GM12875 (cell line): ENCODE data around the gene CBX6.

Experiments
- H3K4me3 ChIP-seq: one replicate; pipeline ENCODE4 v1.5.1; 2011; ENCODE audit warnings: low read depth, low read length, control low read depth
- CTCF ChIP-seq: IDR thresholded peaks from 2 replicates; pipeline ENCODE4 v1.5.1; 2011; ENCODE audit warnings: low read depth, mild to moderate bottlenecking, control low read depth, inconsistent platforms, low read length, moderate library complexity, borderline replicate concordance; ENCODE audit not compliant: insufficient read depth

The CBX6 gene

DNA sequence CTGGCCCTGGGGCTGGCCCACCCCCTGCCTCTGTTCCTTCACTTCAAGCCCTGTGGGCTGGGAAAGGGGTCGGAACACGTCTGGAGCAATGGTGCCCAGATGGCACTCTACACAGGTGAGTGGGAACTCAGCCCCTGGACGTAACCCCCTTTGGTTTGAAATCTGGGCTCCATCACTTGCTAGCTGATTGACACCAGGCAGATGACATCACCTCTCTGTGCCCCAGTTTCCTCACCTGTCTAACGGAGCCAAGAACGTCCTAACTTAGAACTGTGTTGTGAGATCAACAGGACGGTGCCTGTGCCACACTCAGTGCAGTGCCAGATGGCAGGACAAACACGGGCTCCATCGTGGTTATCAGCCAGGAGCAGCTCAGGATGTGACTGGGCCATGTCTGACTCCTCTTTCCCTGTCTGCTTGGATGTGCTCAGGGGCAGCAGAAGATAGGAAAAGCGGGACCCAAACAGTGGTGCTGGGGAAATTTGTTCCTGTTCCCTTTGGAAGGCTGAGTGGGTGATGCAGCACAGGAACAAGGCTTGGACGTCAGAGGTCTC is 52.6 kb downstream of the CBX6 start:
- no peak for TF ChIP-seq CTCF
- H3K4me3 ChIP-seq: no peak overlapping the region

DNA sequence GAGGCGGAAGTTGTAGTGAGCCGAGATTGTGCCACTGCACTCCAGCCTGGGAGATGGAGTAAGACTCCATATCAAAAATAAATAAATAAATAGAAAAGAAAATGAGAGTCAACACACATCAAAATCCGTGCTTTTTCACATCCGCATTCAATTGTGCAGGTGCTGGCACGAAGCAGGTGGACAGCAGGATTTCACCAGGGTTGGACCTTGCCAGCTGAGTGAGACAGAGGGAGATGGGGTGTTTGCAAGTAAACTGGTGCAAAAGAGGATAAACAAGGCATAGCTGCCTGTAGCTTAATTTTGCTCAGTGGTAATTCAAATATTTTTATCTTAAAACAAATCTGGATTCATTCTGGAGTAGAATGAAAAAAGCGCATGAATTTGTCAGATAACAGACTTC is 54.8 kb downstream of the CBX6 start:
- H3K4me3 ChIP-seq: no peak overlapping the region
- no peak for TF ChIP-seq CTCF

GRCh38 chr22:38815842-38816241 is 56.2 kb downstream of the CBX6 start:
- no peak for TF ChIP-seq CTCF
- no peak overlapping the region for H3K4me3 ChIP-seq
